ENCODE measurements around the gene IL1RAPL1. TPM values are rescaled to one million over a fixed set of nuclear protein-coding genes. Genes with fewer than 3 reads are reported as not detected.

IL1RAPL1 gene
- total and polyA plus RNA-seq, 2 experiments from 2014 or later: 0.18 to 0.49 TPM

DNA sequence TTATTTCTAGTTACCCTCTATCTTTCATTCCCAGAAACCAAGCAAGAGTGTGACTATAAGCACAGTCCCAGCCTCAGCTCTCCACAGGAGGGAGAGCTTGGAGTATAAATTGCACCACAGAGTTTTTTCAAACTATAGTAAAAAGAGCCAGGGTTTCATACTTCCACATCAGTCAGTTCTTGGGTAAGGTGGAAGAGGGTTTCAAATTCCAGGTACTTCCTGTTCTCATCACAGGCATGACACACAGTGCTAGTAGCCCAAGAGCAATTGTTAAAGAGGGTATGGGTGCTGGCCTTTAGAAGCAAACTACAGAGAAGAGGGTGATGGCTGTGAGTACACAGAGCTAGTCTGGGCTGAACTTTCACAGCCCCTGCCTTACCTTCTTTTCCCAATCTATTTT is 5.7 kb upstream of the IL1RAPL1 start:
- Mint-ChIP-seq H3K36me3 (ENCODE audit: low read depth) (no peaks in the 10 kb centered on the region), H3K4me1 (peaks cover 24% of the 10 kb centered on the region; the same call in 2 of the 3 replicates), H3K27me3 (ENCODE audit: insufficient read depth, low read depth, poor library complexity) (peaks cover 2% of the 10 kb centered on the region), H3K4me3 (no peak overlapping the region), H3K27ac (no peak overlapping the region), H3K9me3 (no peaks in the 10 kb centered on the region)
- Histone ChIP-seq H3K4me1 (ENCODE audit: insufficient read depth) (peaks cover 27% of the 10 kb centered on the region), H2AFZ (no peak overlapping the region), H3K9me2 (ENCODE audit: insufficient read depth) (no peaks in the 10 kb centered on the region), H3K27me3 (ENCODE audit: insufficient read depth) (no peaks in the 10 kb centered on the region), H3K36me3 (ENCODE audit: insufficient read depth) (no peaks in the 10 kb centered on the region), H4K20me1 (replicated peaks; ENCODE audit: insufficient read depth) (no peaks in the 10 kb centered on the region), H3K4me3 (no peak overlapping the region), H3K4me2 (no peak overlapping the region), H3K79me2 (replicated peaks; ENCODE audit: insufficient read depth) (no peaks in the 10 kb centered on the region), H3K27ac (ENCODE audit: low read depth) (no peak overlapping the region), H3F3A (replicated peaks; ENCODE audit: low read depth) (no peaks in the 10 kb centered on the region)
- no peak for ATAC-seq
- DNase-seq (ENCODE audit: low spot score): no peak
- TF ChIP-seq CREB1 (CRISPR knock-in tag; IDR thresholded peaks at IDR 0.05; ENCODE audit: low read depth): no peak
- TF ChIP-seq, protein P1, sequence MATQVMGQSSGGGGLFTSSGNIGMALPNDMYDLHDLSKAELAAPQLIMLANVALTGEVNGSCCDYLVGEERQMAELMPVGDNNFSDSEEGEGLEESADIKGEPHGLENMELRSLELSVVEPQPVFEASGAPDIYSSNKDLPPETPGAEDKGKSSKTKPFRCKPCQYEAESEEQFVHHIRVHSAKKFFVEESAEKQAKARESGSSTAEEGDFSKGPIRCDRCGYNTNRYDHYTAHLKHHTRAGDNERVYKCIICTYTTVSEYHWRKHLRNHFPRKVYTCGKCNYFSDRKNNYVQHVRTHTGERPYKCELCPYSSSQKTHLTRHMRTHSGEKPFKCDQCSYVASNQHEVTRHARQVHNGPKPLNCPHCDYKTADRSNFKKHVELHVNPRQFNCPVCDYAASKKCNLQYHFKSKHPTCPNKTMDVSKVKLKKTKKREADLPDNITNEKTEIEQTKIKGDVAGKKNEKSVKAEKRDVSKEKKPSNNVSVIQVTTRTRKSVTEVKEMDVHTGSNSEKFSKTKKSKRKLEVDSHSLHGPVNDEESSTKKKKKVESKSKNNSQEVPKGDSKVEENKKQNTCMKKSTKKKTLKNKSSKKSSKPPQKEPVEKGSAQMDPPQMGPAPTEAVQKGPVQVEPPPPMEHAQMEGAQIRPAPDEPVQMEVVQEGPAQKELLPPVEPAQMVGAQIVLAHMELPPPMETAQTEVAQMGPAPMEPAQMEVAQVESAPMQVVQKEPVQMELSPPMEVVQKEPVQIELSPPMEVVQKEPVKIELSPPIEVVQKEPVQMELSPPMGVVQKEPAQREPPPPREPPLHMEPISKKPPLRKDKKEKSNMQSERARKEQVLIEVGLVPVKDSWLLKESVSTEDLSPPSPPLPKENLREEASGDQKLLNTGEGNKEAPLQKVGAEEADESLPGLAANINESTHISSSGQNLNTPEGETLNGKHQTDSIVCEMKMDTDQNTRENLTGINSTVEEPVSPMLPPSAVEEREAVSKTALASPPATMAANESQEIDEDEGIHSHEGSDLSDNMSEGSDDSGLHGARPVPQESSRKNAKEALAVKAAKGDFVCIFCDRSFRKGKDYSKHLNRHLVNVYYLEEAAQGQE (IDR thresholded peaks at IDR 0.05; ENCODE audit: unreplicated experiment): no peak
- TF ChIP-seq ZNF331 (CRISPR knock-in tag; IDR thresholded peaks at IDR 0.05; ENCODE audit: low read depth): no peak
- no peak for TF ChIP-seq EZH2phosphoT487 (IDR thresholded peaks at IDR 0.05; ENCODE audit: unreplicated experiment)
- TF ChIP-seq POLR2AphosphoS5 (IDR thresholded peaks at IDR 0.05; ENCODE audit: low read depth): no peak
- TF ChIP-seq EZH2 (IDR thresholded peaks at IDR 0.05; ENCODE audit: low read depth, unreplicated experiment): no peak
- TF ChIP-seq, protein P2, sequence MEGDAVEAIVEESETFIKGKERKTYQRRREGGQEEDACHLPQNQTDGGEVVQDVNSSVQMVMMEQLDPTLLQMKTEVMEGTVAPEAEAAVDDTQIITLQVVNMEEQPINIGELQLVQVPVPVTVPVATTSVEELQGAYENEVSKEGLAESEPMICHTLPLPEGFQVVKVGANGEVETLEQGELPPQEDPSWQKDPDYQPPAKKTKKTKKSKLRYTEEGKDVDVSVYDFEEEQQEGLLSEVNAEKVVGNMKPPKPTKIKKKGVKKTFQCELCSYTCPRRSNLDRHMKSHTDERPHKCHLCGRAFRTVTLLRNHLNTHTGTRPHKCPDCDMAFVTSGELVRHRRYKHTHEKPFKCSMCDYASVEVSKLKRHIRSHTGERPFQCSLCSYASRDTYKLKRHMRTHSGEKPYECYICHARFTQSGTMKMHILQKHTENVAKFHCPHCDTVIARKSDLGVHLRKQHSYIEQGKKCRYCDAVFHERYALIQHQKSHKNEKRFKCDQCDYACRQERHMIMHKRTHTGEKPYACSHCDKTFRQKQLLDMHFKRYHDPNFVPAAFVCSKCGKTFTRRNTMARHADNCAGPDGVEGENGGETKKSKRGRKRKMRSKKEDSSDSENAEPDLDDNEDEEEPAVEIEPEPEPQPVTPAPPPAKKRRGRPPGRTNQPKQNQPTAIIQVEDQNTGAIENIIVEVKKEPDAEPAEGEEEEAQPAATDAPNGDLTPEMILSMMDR (conservative IDR thresholded peaks at IDR 0.05; ENCODE audit: low read depth in 2 of 2): no peak
- no peak for TF ChIP-seq JUNB (IDR thresholded peaks at IDR 0.05; ENCODE audit: unreplicated experiment)
- TF ChIP-seq, protein P3, sequence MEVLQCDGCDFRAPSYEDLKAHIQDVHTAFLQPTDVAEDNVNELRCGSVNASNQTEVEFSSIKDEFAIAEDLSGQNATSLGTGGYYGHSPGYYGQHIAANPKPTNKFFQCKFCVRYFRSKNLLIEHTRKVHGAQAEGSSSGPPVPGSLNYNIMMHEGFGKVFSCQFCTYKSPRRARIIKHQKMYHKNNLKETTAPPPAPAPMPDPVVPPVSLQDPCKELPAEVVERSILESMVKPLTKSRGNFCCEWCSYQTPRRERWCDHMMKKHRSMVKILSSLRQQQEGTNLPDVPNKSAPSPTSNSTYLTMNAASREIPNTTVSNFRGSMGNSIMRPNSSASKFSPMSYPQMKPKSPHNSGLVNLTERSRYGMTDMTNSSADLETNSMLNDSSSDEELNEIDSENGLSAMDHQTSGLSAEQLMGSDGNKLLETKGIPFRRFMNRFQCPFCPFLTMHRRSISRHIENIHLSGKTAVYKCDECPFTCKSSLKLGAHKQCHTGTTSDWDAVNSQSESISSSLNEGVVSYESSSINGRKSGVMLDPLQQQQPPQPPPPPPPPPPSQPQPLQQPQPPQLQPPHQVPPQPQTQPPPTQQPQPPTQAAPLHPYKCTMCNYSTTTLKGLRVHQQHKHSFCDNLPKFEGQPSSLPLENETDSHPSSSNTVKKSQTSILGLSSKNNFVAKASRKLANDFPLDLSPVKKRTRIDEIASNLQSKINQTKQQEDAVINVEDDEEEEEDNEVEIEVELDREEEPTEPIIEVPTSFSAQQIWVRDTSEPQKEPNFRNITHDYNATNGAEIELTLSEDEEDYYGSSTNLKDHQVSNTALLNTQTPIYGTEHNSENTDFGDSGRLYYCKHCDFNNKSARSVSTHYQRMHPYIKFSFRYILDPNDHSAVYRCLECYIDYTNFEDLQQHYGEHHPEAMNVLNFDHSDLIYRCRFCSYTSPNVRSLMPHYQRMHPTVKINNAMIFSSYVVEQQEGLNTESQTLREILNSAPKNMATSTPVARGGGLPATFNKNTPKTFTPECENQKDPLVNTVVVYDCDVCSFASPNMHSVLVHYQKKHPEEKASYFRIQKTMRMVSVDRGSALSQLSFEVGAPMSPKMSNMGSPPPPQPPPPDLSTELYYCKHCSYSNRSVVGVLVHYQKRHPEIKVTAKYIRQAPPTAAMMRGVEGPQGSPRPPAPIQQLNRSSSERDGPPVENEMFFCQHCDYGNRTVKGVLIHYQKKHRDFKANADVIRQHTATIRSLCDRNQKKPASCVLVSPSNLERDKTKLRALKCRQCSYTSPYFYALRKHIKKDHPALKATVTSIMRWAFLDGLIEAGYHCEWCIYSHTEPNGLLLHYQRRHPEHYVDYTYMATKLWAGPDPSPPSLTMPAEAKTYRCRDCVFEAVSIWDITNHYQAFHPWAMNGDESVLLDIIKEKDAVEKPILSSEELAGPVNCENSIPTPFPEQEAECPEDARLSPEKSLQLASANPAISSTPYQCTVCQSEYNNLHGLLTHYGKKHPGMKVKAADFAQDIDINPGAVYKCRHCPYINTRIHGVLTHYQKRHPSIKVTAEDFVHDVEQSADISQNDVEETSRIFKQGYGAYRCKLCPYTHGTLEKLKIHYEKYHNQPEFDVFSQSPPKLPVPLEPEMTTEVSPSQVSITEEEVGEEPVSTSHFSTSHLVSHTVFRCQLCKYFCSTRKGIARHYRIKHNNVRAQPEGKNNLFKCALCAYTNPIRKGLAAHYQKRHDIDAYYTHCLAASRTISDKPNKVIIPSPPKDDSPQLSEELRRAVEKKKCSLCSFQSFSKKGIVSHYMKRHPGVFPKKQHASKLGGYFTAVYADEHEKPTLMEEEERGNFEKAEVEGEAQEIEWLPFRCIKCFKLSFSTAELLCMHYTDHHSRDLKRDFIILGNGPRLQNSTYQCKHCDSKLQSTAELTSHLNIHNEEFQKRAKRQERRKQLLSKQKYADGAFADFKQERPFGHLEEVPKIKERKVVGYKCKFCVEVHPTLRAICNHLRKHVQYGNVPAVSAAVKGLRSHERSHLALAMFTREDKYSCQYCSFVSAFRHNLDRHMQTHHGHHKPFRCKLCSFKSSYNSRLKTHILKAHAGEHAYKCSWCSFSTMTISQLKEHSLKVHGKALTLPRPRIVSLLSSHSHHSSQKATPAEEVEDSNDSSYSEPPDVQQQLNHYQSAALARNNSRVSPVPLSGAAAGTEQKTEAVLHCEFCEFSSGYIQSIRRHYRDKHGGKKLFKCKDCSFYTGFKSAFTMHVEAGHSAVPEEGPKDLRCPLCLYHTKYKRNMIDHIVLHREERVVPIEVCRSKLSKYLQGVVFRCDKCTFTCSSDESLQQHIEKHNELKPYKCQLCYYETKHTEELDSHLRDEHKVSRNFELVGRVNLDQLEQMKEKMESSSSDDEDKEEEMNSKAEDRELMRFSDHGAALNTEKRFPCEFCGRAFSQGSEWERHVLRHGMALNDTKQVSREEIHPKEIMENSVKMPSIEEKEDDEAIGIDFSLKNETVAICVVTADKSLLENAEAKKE (CRISPR knock-in tag; IDR thresholded peaks at IDR 0.05): no peak
- TF ChIP-seq STAT1 (IDR thresholded peaks at IDR 0.05; ENCODE audit: unreplicated experiment): no peak
- TF ChIP-seq ZNF114 (CRISPR knock-in tag; IDR thresholded peaks at IDR 0.05): no peak
- TF ChIP-seq NANOG (IDR thresholded peaks at IDR 0.05; ENCODE audit: borderline replicate concordance): no peak
- TF ChIP-seq, protein P4, sequence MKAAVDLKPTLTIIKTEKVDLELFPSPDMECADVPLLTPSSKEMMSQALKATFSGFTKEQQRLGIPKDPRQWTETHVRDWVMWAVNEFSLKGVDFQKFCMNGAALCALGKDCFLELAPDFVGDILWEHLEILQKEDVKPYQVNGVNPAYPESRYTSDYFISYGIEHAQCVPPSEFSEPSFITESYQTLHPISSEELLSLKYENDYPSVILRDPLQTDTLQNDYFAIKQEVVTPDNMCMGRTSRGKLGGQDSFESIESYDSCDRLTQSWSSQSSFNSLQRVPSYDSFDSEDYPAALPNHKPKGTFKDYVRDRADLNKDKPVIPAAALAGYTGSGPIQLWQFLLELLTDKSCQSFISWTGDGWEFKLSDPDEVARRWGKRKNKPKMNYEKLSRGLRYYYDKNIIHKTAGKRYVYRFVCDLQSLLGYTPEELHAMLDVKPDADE (IDR thresholded peaks at IDR 0.05): no peak

All from GM23338 (cell line).